HUES48 (cell line): ENCODE results near the gene SLAMF6.
"Not testable (repeated sequence)": the region's sequence is repeated elsewhere in the genome, so short reads cannot be mapped to it uniquely, and the experiment has no call there.

Source experiments
- H3K27ac ChIP-seq: one replicate; pipeline ENCODE4 v1.7.0; 2013; ENCODE audit warnings: low read depth, low read length, inconsistent platforms
- H3K27me3 ChIP-seq: 2 replicates; pipeline ENCODE4 v1.6.1; 2013; ENCODE audit warnings: mild to moderate bottlenecking, low read length; ENCODE audit not compliant: control insufficient read depth, insufficient read depth
- H3K36me3 ChIP-seq: 2 replicates; pipeline ENCODE4 v1.6.1; 2013; ENCODE audit warnings: low read length; ENCODE audit not compliant: control insufficient read depth, insufficient read depth
- H3K4me1 ChIP-seq: 2 replicates; pipeline ENCODE4 v1.6.1; 2013; ENCODE audit warnings: mild to moderate bottlenecking, low read length; ENCODE audit not compliant: control insufficient read depth, insufficient read depth
- H3K4me3 ChIP-seq: 2 replicates; pipeline ENCODE4 v1.5.1; 2013; ENCODE audit warnings: mild to moderate bottlenecking, low read depth, low read length
- H3K9ac ChIP-seq: 2 replicates; pipeline ENCODE4 v1.6.1; 2013; ENCODE audit warnings: mild to moderate bottlenecking, low read depth, low read length, moderate library complexity
- H3K9me3 ChIP-seq: 2 replicates; pipeline ENCODE4 v1.6.1; 2013; ENCODE audit warnings: low read length; ENCODE audit not compliant: control insufficient read depth, insufficient read depth

SLAMF6 gene

GRCh38 chr1:160500321-160500990 lies 22.6 kb downstream of the SLAMF6 start:
- Histone ChIP-seq H3K27me3 (no peaks in the 10 kb centered on the region), H3K4me1 (no peaks in the 10 kb centered on the region), H3K9ac (no peak overlapping the region), H3K4me3 (no peak overlapping the region), H3K36me3 (no peaks in the 10 kb centered on the region), H3K27ac (no peak overlapping the region), H3K9me3 (peaks cover 3% of the 10 kb centered on the region; the same call in 1 of the 2 replicates)

- H3K27me3 ChIP-seq: no peaks in the 10 kb centered on the region
- H3K9me3 ChIP-seq: peaks cover 3% of the 10 kb centered on the region; the same call in 1 of the 2 replicates
- no peak overlapping the region for H3K9ac ChIP-seq
- no peaks in the 10 kb centered on the region for H3K36me3 ChIP-seq
- H3K27ac ChIP-seq: no peak overlapping the region
- H3K4me3 ChIP-seq: no peak overlapping the region
- no peaks in the 10 kb centered on the region for H3K4me1 ChIP-seq
These were observed 23.4 kb downstream of the SLAMF6 start for GRCh38 chr1:160499631-160500030.

GRCh38 chr1:160498301-160499065 lies 24.6 kb downstream of the SLAMF6 start:
- H3K9me3 ChIP-seq, H3K4me1 ChIP-seq, H3K27ac ChIP-seq, H3K27me3 ChIP-seq, H3K9ac ChIP-seq, H3K36me3 ChIP-seq, H3K4me3 ChIP-seq: not testable (repeated sequence)

GRCh38 chr1:160496334-160496733 lies 26.7 kb downstream of the SLAMF6 start:
- H3K4me1 ChIP-seq: no peaks in the 10 kb centered on the region
- H3K36me3 ChIP-seq: no peaks in the 10 kb centered on the region
- no peak overlapping the region for H3K9ac ChIP-seq
- no peak overlapping the region for H3K4me3 ChIP-seq
- no peak overlapping the region for H3K27ac ChIP-seq
- peaks cover 3% of the 10 kb centered on the region; the same call in 1 of the 2 replicates for H3K9me3 ChIP-seq
- H3K27me3 ChIP-seq: no peaks in the 10 kb centered on the region

- no peaks in the 10 kb centered on the region for H3K36me3 ChIP-seq
- H3K9me3 ChIP-seq: peaks cover 3% of the 10 kb centered on the region; the same call in 1 of the 2 replicates
- H3K27ac ChIP-seq: no peak overlapping the region
- H3K27me3 ChIP-seq: no peaks in the 10 kb centered on the region
- H3K4me1 ChIP-seq: no peaks in the 10 kb centered on the region
- no peak overlapping the region for H3K9ac ChIP-seq
- H3K4me3 ChIP-seq: no peak overlapping the region
These were observed 28.4 kb downstream of the SLAMF6 start for GRCh38 chr1:160494620-160495019.

- Histone ChIP-seq H3K27ac (no peak overlapping the region), H3K27me3 (no peaks in the 10 kb centered on the region), H3K36me3 (no peaks in the 10 kb centered on the region), H3K9me3 (no peaks in the 10 kb centered on the region), H3K4me1 (no peaks in the 10 kb centered on the region), H3K4me3 (no peak overlapping the region), H3K9ac (no peak overlapping the region)
These were observed 30.4 kb downstream of the SLAMF6 start for GRCh38 chr1:160492617-160493016.

- Histone ChIP-seq H3K4me3 (no peak overlapping the region), H3K36me3 (no peaks in the 10 kb centered on the region), H3K27ac (no peak overlapping the region), H3K27me3 (no peaks in the 10 kb centered on the region), H3K9ac (no peak overlapping the region), H3K4me1 (peaks cover 4% of the 10 kb centered on the region), H3K9me3 (no peaks in the 10 kb centered on the region)
These were observed 31.1 kb downstream of the SLAMF6 start for GRCh38 chr1:160491981-160492380.

GRCh38 chr1:160491017-160491416 lies 32.0 kb downstream of the SLAMF6 start:
- no peaks in the 10 kb centered on the region for H3K9me3 ChIP-seq
- H3K27me3 ChIP-seq: no peaks in the 10 kb centered on the region
- H3K9ac ChIP-seq: no peak overlapping the region
- H3K27ac ChIP-seq: no peak overlapping the region
- no peaks in the 10 kb centered on the region for H3K36me3 ChIP-seq
- H3K4me1 ChIP-seq: peaks cover 14% of the 10 kb centered on the region
- H3K4me3 ChIP-seq: no peak overlapping the region

- H3K9ac ChIP-seq: no peak overlapping the region
- no peaks in the 10 kb centered on the region for H3K36me3 ChIP-seq
- H3K4me1 ChIP-seq: peaks cover 20% of the 10 kb centered on the region
- H3K27ac ChIP-seq: no peak overlapping the region
- H3K27me3 ChIP-seq: no peaks in the 10 kb centered on the region
- no peak overlapping the region for H3K4me3 ChIP-seq
- 0 out of 2 replicates have a peak, but pooled peaks cover 2% of the 10 kb centered on the region for H3K9me3 ChIP-seq
These were observed 33.4 kb downstream of the SLAMF6 start for GRCh38 chr1:160489513-160490261.

- no peaks in the 10 kb centered on the region for H3K27me3 ChIP-seq
- no peak overlapping the region for H3K4me3 ChIP-seq
- H3K36me3 ChIP-seq: no peaks in the 10 kb centered on the region
These were observed 34.6 kb downstream of the SLAMF6 start for GRCh38 chr1:160488347-160489058.

More at GRCh38 chr1:160488347-160489058, 34.6 kb downstream of the SLAMF6 start:
- H3K9ac ChIP-seq: no peak overlapping the region
- H3K27ac ChIP-seq: no peak overlapping the region
- peaks cover 20% of the 10 kb centered on the region for H3K4me1 ChIP-seq
- 0 out of 2 replicates have a peak, but pooled peaks cover 2% of the 10 kb centered on the region for H3K9me3 ChIP-seq
